ENCODE results near the gene RNF10.

RNF10 gene

DNA sequence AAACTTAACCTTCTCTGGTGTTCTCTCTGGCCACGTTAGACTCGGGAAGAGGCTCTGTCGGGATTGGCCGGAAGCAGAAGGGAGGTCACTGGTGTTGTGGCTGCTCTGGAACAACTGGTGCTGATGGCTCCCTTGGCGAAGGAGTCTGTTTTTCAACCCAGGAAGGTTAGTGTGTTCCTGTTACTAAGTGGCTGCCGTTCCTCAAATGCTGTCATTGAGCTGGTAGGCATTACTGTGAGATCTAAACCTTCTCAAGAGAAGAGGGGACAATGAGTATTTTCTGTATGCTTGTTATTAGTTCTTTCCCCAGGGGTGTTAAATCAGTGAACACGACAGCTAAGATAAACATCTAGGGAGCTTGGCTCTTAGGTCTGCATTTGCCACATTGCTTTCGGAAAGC, 28.8 kb downstream of the RNF10 start:
- TF ChIP-seq, protein P1, sequence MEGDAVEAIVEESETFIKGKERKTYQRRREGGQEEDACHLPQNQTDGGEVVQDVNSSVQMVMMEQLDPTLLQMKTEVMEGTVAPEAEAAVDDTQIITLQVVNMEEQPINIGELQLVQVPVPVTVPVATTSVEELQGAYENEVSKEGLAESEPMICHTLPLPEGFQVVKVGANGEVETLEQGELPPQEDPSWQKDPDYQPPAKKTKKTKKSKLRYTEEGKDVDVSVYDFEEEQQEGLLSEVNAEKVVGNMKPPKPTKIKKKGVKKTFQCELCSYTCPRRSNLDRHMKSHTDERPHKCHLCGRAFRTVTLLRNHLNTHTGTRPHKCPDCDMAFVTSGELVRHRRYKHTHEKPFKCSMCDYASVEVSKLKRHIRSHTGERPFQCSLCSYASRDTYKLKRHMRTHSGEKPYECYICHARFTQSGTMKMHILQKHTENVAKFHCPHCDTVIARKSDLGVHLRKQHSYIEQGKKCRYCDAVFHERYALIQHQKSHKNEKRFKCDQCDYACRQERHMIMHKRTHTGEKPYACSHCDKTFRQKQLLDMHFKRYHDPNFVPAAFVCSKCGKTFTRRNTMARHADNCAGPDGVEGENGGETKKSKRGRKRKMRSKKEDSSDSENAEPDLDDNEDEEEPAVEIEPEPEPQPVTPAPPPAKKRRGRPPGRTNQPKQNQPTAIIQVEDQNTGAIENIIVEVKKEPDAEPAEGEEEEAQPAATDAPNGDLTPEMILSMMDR (IDR thresholded peaks at IDR 0.05), result no peak
- Mint-ChIP-seq H3K27me3 (ENCODE audit: low read depth, poor library complexity) (peaks cover 4% of the 10 kb centered on the region), H3K36me3 (ENCODE audit: low read depth) (peaks cover 78% of the 10 kb centered on the region), H3K4me3 (no peak overlapping the region), H3K27ac (peak overlapping the region; percentile 81), H3K9me3 (no peaks in the 10 kb centered on the region), H3K4me1 (peaks cover 10% of the 10 kb centered on the region)
- DNase-seq, result no peak

DNA sequence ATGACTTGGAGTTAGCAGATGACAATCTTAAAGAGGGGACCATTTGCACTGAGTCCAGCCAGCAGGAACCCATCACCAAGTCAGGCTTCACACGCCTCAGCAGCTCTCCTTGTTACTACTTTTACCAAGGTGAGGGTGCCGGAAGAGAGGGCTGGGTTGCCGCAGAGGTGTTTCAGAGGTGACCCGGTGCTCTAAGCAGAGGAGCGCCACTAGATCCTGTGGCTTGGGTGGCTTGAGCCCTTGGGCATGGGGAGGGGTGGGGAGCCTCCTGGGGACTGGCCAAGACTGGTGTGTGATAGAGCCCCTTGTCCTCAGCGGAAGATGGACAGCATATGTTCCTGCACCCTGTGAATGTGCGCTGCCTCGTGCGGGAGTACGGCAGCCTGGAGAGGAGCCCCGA, 29.3 kb downstream of the RNF10 start:
- Mint-ChIP-seq H3K9me3 (no peaks in the 10 kb centered on the region), H3K27me3 (ENCODE audit: low read depth, poor library complexity) (peaks cover 4% of the 10 kb centered on the region), H3K27ac (peak overlapping the region; percentile 81), H3K4me1 (peaks cover 10% of the 10 kb centered on the region), H3K36me3 (ENCODE audit: low read depth) (peaks cover 75% of the 10 kb centered on the region), H3K4me3 (no peak overlapping the region)
- TF ChIP-seq, protein P1 (IDR thresholded peaks at IDR 0.05), result no peak
- no peak for DNase-seq

DNA sequence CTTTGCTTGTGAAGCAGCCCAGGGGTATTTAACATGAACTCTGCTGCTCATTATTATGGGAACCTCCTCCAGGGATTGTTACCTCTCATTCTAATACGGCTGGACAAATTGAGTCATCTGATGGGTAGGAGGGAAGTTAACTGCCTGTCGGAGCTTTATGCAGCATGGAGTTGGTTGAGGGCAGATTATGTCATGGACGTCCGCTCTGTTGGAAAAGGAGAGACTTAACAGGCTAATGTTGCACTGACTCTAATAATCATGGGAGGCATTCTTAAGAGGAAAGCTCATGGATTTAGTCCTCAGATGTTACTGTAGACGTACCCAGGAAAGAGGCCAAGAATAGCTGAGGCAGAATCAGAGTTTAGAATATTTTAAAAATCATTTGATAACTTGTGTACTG, 37.1 kb downstream of the RNF10 start:
- no peak overlapping the region for H3K4me3 Mint-ChIP-seq
- peak overlapping the region; percentile 16 for H3K27ac Mint-ChIP-seq
- no peaks in the 10 kb centered on the region for H3K9me3 Mint-ChIP-seq
- DNase-seq, result no peak
- H3K27me3 Mint-ChIP-seq (ENCODE audit: low read depth, poor library complexity), result no peaks in the 10 kb centered on the region
- TF ChIP-seq, protein P1 (IDR thresholded peaks at IDR 0.05), result no peak
- H3K36me3 Mint-ChIP-seq (ENCODE audit: low read depth), result peaks cover 72% of the 10 kb centered on the region
- H3K4me1 Mint-ChIP-seq, result no peaks in the 10 kb centered on the region

DNA sequence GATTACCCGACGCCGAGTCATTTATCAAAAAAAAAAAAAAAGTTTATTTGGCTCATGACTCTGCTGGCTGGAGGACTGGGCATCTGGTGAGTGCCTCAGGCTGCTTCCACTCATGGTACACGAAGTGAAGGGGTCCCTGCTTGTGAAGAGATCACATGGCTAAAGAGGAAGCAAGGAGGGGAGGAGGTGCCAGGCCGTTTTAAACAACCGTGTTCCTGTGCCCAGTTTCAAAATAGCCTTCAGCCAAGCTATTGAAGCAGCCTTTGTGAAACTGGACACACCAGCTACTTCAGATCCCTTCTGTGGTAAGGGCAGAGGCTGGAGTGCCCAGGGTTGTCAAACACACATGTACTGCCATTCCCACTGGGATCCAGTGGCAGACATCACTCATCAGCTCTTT, 39.4 kb downstream of the RNF10 start:
- no peaks in the 10 kb centered on the region for H3K9me3 Mint-ChIP-seq
- H3K4me1 Mint-ChIP-seq, result no peaks in the 10 kb centered on the region
- TF ChIP-seq, protein P1 (IDR thresholded peaks at IDR 0.05), result no peak
- peaks cover 55% of the 10 kb centered on the region for H3K36me3 Mint-ChIP-seq (ENCODE audit: low read depth)
- no peak overlapping the region for H3K4me3 Mint-ChIP-seq
- H3K27ac Mint-ChIP-seq, result no peak overlapping the region
- no peak for DNase-seq
- H3K27me3 Mint-ChIP-seq (ENCODE audit: low read depth, poor library complexity), result no peaks in the 10 kb centered on the region

DNA sequence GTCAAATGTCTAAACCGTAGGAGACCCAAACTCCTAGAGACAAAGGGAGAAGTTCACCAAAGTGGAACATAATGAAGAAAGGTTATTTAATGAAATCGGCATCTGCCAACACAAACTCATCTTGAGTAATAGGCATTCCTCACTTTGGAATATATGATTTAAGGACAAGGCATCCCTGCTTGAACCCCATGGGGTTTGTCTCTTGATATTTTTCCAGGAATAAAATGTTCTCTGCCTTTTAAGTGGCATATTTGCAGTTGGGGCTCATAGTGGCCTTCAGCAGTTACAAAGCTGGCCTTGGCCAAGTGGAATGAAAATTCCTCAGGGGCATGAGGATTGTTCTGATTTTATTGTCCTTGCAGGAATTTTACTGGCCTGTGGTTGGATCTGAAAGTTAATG, 40.0 kb downstream of the RNF10 start:
- H3K36me3 Mint-ChIP-seq (ENCODE audit: low read depth), result peaks cover 50% of the 10 kb centered on the region
- no peaks in the 10 kb centered on the region for H3K27me3 Mint-ChIP-seq (ENCODE audit: low read depth, poor library complexity)
- no peak for DNase-seq
- no peak overlapping the region for H3K4me3 Mint-ChIP-seq
- H3K4me1 Mint-ChIP-seq, result no peaks in the 10 kb centered on the region
- TF ChIP-seq, protein P1 (IDR thresholded peaks at IDR 0.05), result no peak
- H3K9me3 Mint-ChIP-seq, result no peaks in the 10 kb centered on the region
- H3K27ac Mint-ChIP-seq, result no peak overlapping the region

DNA sequence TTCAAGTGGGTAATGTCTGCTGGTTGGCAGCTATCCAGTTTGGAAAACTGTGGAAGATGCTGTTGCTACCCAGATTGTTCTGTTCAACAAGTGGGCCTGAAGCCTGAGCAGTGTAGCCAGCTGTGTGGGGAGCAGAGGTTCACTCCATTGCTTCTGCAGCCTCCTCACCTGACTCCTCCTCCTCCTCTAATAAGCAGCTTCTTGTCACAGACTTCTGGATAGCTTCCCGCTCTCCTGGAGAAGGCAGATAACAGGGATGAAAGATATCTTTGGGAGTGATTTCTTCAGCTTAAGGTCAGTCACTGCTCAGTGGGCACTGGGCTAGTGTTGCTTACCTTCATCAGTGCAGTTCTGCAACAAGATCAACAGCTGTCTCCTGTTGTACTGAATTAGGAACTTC, 45.0 kb downstream of the RNF10 start:
- Mint-ChIP-seq H3K27ac (no peak overlapping the region), H3K9me3 (no peaks in the 10 kb centered on the region), H3K4me3 (peak overlapping the region; percentile 99), H3K27me3 (ENCODE audit: low read depth, poor library complexity) (peaks cover 22% of the 10 kb centered on the region), H3K4me1 (peaks cover 27% of the 10 kb centered on the region), H3K36me3 (ENCODE audit: low read depth) (peaks cover 14% of the 10 kb centered on the region)
- TF ChIP-seq, protein P1 (IDR thresholded peaks at IDR 0.05), result no peak
- no peak for DNase-seq

Measured in nephron progenitor cell (in vitro differentiated cells).